GM19025 (cell line): ENCODE measurements around the gene IKZF5.

Source experiments
- ATAC-seq: cut with Tn5 transposase; IDR thresholded peaks from one replicate; pipeline ENCODE4 v1.9.1; 2021; ENCODE audit warnings: mild to moderate bottlenecking, low read depth, moderate library complexity; ENCODE audit not compliant: unreplicated experiment

Gene IKZF5

GRCh38 chr10:123017421-123018165 lies 9.0 kb upstream of the IKZF5 start:
- ATAC-seq = no peak

GRCh38 chr10:123016228-123016627 lies 7.6 kb upstream of the IKZF5 start:
- ATAC-seq = no peak

GRCh38 chr10:123014772-123015171 lies 6.2 kb upstream of the IKZF5 start:
- no peak for ATAC-seq

- ATAC-seq = no peak
Measured at GRCh38 chr10:123013456-123014419, 5.1 kb upstream of the IKZF5 start.

GRCh38 chr10:123011987-123012386 lies 3.4 kb upstream of the IKZF5 start:
- no peak for ATAC-seq

GRCh38 chr10:123009105-123009820 lies 668 bp upstream of the IKZF5 start:
- ATAC-seq = peak; percentile 30

GRCh38 chr10:123007558-123008354 lies 839 bp downstream of the IKZF5 start:
- no peak for ATAC-seq

GRCh38 chr10:123004298-123004697 lies 4.3 kb downstream of the IKZF5 start:
- ATAC-seq = no peak

- ATAC-seq = no peak
Measured at GRCh38 chr10:123001370-123001769, 7.2 kb downstream of the IKZF5 start.

- no peak for ATAC-seq
Measured at GRCh38 chr10:123000155-123000554, 8.4 kb downstream of the IKZF5 start.

GRCh38 chr10:122999347-122999746 lies 9.2 kb downstream of the IKZF5 start:
- ATAC-seq = no peak

- no peak for ATAC-seq
Measured at GRCh38 chr10:122998934-122999333, 9.7 kb downstream of the IKZF5 start.

GRCh38 chr10:122998360-122998917 lies 10.2 kb downstream of the IKZF5 start:
- no peak for ATAC-seq

- ATAC-seq = no peak
Measured at GRCh38 chr10:122997864-122998263, 10.7 kb downstream of the IKZF5 start.

- no peak for ATAC-seq
Measured at GRCh38 chr10:122995936-122996335, 12.7 kb downstream of the IKZF5 start.

GRCh38 chr10:122993797-122994336 lies 14.7 kb downstream of the IKZF5 start:
- ATAC-seq = no peak

GRCh38 chr10:122992031-122992585 lies 16.5 kb downstream of the IKZF5 start:
- ATAC-seq = no peak

GRCh38 chr10:122990278-122990677 lies 18.3 kb downstream of the IKZF5 start:
- ATAC-seq = no peak

- ATAC-seq = no peak
Measured at GRCh38 chr10:122988501-122988900, 20.1 kb downstream of the IKZF5 start.
